Trophoblast cell (in vitro differentiated cells and primary cell): Measurements from ENCODE around the gene AMPH.

Source experiments
- DNase-seq, 2 donors: peaks; one replicate each; pipeline ENCODE4 v3.0.0-alpha.2; 2016
- H2AFZ ChIP-seq: 2 replicates; pipeline ENCODE4 v1.6.1; 2013; ENCODE audit warnings: low read length, moderate library complexity, mild to moderate bottlenecking; ENCODE audit not compliant: insufficient read depth, poor library complexity
- H2AK5ac ChIP-seq: 2 replicates; pipeline ENCODE4 v1.6.1; 2013; ENCODE audit warnings: mild to moderate bottlenecking, low read length
- H2BK120ac ChIP-seq: 2 replicates; pipeline ENCODE4 v1.6.1; 2013; ENCODE audit warnings: low read length, mild to moderate bottlenecking, moderate library complexity; ENCODE audit not compliant: insufficient read depth, poor library complexity
- H2BK12ac ChIP-seq: 2 replicates; pipeline ENCODE4 v1.6.1; 2013; ENCODE audit warnings: mild to moderate bottlenecking, low read length, moderate library complexity
- H2BK5ac ChIP-seq: 2 replicates; pipeline ENCODE4 v1.6.1; 2013; ENCODE audit warnings: low read length, low read depth, moderate library complexity, mild to moderate bottlenecking; ENCODE audit not compliant: poor library complexity
- H3K14ac ChIP-seq: 2 replicates; pipeline ENCODE4 v1.6.1; 2013; ENCODE audit warnings: mild to moderate bottlenecking, low read length
- H3K18ac ChIP-seq: 2 replicates; pipeline ENCODE4 v1.6.1; 2013; ENCODE audit warnings: mild to moderate bottlenecking, low read length
- H3K23ac ChIP-seq: 2 replicates; pipeline ENCODE4 v1.6.1; 2013; ENCODE audit warnings: low read length
- H3K27ac ChIP-seq: 2 replicates; pipeline ENCODE4 v1.5.1; 2013; ENCODE audit warnings: low read depth, mild to moderate bottlenecking, inconsistent platforms, low read length, moderate library complexity
- H3K27me3 ChIP-seq: 2 replicates; pipeline ENCODE4 v1.6.1; 2013; ENCODE audit warnings: inconsistent platforms, mild to moderate bottlenecking, low read length, moderate library complexity; ENCODE audit not compliant: insufficient read depth
- H3K36me3 ChIP-seq, 2 experiments: 1 replicate in 1 of 2; 2 replicates in 1 of 2; pipeline ENCODE4 v1.6.1; 2013; ENCODE audit warnings: low read length in 2 of 2, mild to moderate bottlenecking in 2 of 2, moderate library complexity in 1 of 2; ENCODE audit not compliant: insufficient read depth in 2 of 2, control insufficient read depth in 1 of 2
- H3K4ac ChIP-seq: 2 replicates; pipeline ENCODE4 v1.6.1; 2013; ENCODE audit warnings: low read depth, mild to moderate bottlenecking, low read length, moderate library complexity
- H3K4me1 ChIP-seq, 2 experiments: 1 replicate in 1 of 2; 2 replicates in 1 of 2; pipeline ENCODE4 v1.6.1; 2013; ENCODE audit warnings: low read length in 2 of 2, mild to moderate bottlenecking in 2 of 2, moderate library complexity in 1 of 2; ENCODE audit not compliant: insufficient read depth in 2 of 2, control insufficient read depth in 1 of 2
- H3K4me2 ChIP-seq: 2 replicates; pipeline ENCODE4 v1.6.1; 2013; ENCODE audit warnings: inconsistent platforms, mild to moderate bottlenecking, low read length, moderate library complexity
- H3K4me3 ChIP-seq: 2 replicates; pipeline ENCODE4 v1.5.1; 2013; ENCODE audit warnings: mild to moderate bottlenecking, low read depth, low read length, inconsistent platforms
- H3K79me1 ChIP-seq: one replicate; pipeline ENCODE4 v1.6.1; 2013; ENCODE audit warnings: low read length
- H3K79me2 ChIP-seq: 2 replicates; pipeline ENCODE4 v1.6.1; 2013; ENCODE audit warnings: low read length, mild to moderate bottlenecking; ENCODE audit not compliant: control insufficient read depth, insufficient read depth, poor library complexity
- H3K9ac ChIP-seq: 2 replicates; pipeline ENCODE4 v1.6.1; 2013; ENCODE audit warnings: mild to moderate bottlenecking, low read length
- H3K9me3 ChIP-seq: 2 replicates; pipeline ENCODE4 v1.6.1; 2013; ENCODE audit warnings: low read depth, mild to moderate bottlenecking, control low read depth, inconsistent platforms, low read length; ENCODE audit not compliant: insufficient read depth
- H4K12ac ChIP-seq: 2 replicates; pipeline ENCODE4 v1.6.1; 2013; ENCODE audit warnings: low read depth, mild to moderate bottlenecking, low read length, moderate library complexity
- H4K8ac ChIP-seq: 2 replicates; pipeline ENCODE4 v1.6.1; 2013; ENCODE audit warnings: low read depth, mild to moderate bottlenecking, low read length, moderate library complexity
- H4K91ac ChIP-seq: one replicate; pipeline ENCODE4 v1.6.1; 2013; ENCODE audit warnings: low read depth, mild to moderate bottlenecking, low read length, moderate library complexity
- WGBS: extraction: QIAGEN DNeasy Blood & Tissue Kit; methylation state at CpG from one replicate; pipeline ENCODE4 v1.1.7; 2013; ENCODE audit warnings: missing lambda C conversion rate; ENCODE audit not compliant: insufficient read length, insufficient coverage; ENCODE audit errors: extremely low coverage; 5-methylcytosine and 5-hydroxymethylcytosine counted together

The AMPH gene

GRCh38 chr7:38669965-38670520 lies 38.9 kb upstream of the AMPH start:
- Histone ChIP-seq H3K79me1 (no peaks in the 10 kb centered on the region), H3K23ac (no peak overlapping the region), H3K79me2 (no peaks in the 10 kb centered on the region), H3K4me1 (no peaks in the 10 kb centered on the region), H3K18ac (no peak overlapping the region), H3K9me3 (no peaks in the 10 kb centered on the region), H2AFZ (no peak overlapping the region), H4K8ac (no peak overlapping the region), H3K36me3 (no peaks in the 10 kb centered on the region), H3K9ac (no peak overlapping the region), H2BK5ac (no peak overlapping the region), H4K91ac (no peak overlapping the region), H2BK120ac (no peak overlapping the region), H3K4ac (no peak overlapping the region), H3K27me3 (no peaks in the 10 kb centered on the region), H2AK5ac (no peak overlapping the region), H3K4me2 (no peak overlapping the region), H3K27ac (no peak overlapping the region), H3K4me3 (no peak overlapping the region), H3K14ac (no peak overlapping the region), H2BK12ac (no peak overlapping the region), H4K12ac (no peak overlapping the region)
- no CpG with 5 or more reads among the region's 5 CpGs for WGBS
- DNase-seq: no peak

DNA sequence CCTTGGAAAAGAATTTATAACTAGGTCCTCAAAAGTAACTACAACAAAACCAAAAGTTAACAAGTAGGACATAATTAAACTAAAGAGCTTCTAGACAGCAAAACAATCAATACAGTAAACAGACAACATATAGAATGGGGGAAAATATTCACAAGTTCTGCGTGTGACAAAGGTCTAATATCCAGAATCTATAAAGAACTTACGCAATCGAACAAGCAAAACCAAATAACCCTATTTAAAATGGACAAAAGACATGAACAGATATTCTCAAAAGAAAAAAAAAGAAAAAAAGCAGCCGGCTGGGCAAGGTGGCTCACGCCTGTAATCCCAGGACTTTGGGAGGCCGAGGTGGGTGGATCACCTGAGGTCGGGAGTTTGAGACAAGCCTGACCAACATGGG lies 33.8 kb upstream of the AMPH start:
- Histone ChIP-seq H3K27ac (no peak overlapping the region), H3K4me2 (no peak overlapping the region), H4K91ac (no peak overlapping the region), H3K36me3 (no peaks in the 10 kb centered on the region), H2AK5ac (no peak overlapping the region), H3K14ac (no peak overlapping the region), H3K9ac (no peak overlapping the region), H4K8ac (no peak overlapping the region), H2AFZ (no peak overlapping the region), H3K27me3 (no peaks in the 10 kb centered on the region), H3K4me3 (no peak overlapping the region), H3K4me1 (no peaks in the 10 kb centered on the region), H3K79me2 (no peaks in the 10 kb centered on the region), H4K12ac (no peak overlapping the region), H3K4ac (no peak overlapping the region), H3K79me1 (no peaks in the 10 kb centered on the region), H3K18ac (no peak overlapping the region), H3K23ac (no peak overlapping the region), H2BK5ac (no peak overlapping the region), H2BK12ac (no peak overlapping the region), H2BK120ac (no peak overlapping the region), H3K9me3 (no peaks in the 10 kb centered on the region)
- DNase-seq: no peak
- WGBS: no CpG with 5 or more reads among the region's 7 CpGs

GRCh38 chr7:38660427-38661099 lies 29.4 kb upstream of the AMPH start:
- Histone ChIP-seq H3K9me3 (peaks cover 2% of the 10 kb centered on the region), H3K4me1 (no peaks in the 10 kb centered on the region), H3K27me3 (no peaks in the 10 kb centered on the region), H3K14ac (no peak overlapping the region), H3K79me1 (no peaks in the 10 kb centered on the region), H3K27ac (no peak overlapping the region), H3K4me2 (no peak overlapping the region), H2AK5ac (no peak overlapping the region), H3K23ac (no peak overlapping the region), H4K12ac (no peak overlapping the region), H2BK5ac (no peak overlapping the region), H4K8ac (no peak overlapping the region), H3K9ac (no peak overlapping the region), H2AFZ (no peak overlapping the region), H2BK120ac (no peak overlapping the region), H2BK12ac (no peak overlapping the region), H3K4ac (no peak overlapping the region), H3K79me2 (no peaks in the 10 kb centered on the region), H3K4me3 (no peak overlapping the region), H4K91ac (no peak overlapping the region), H3K36me3 (no peaks in the 10 kb centered on the region), H3K18ac (no peak overlapping the region)
- WGBS: no CpG with 5 or more reads among the region's 6 CpGs
- DNase-seq: peak; percentile 9 to 70

GRCh38 chr7:38659931-38660330 lies 28.8 kb upstream of the AMPH start:
- H3K79me1 ChIP-seq: no peaks in the 10 kb centered on the region
- H2BK5ac ChIP-seq: no peak overlapping the region
- no peak overlapping the region for H3K14ac ChIP-seq
- no peak overlapping the region for H3K23ac ChIP-seq
- DNase-seq: no peak
- no peak overlapping the region for H4K12ac ChIP-seq
- no peak overlapping the region for H2BK120ac ChIP-seq
- no peak overlapping the region for H3K4me2 ChIP-seq
- no peak overlapping the region for H4K91ac ChIP-seq
- no peak overlapping the region for H3K9ac ChIP-seq
- H4K8ac ChIP-seq: no peak overlapping the region
- no peaks in the 10 kb centered on the region for H3K27me3 ChIP-seq
- H3K4me3 ChIP-seq: peak overlapping the region; percentile 6
- H3K79me2 ChIP-seq: no peaks in the 10 kb centered on the region
- H3K4ac ChIP-seq: no peak overlapping the region
- no peak overlapping the region for H3K27ac ChIP-seq
- no peak overlapping the region for H2AFZ ChIP-seq
- no peaks in the 10 kb centered on the region for H3K36me3 ChIP-seq
- H3K9me3 ChIP-seq: peaks cover 2% of the 10 kb centered on the region
- no peak overlapping the region for H2AK5ac ChIP-seq
- no peak overlapping the region for H3K18ac ChIP-seq
- no peaks in the 10 kb centered on the region for H3K4me1 ChIP-seq
- no CpG with 5 or more reads among the region's 6 CpGs for WGBS
- no peak overlapping the region for H2BK12ac ChIP-seq
